Natural killer cell (primary cell): ENCODE data around the gene NUDT16L1. TPM values are rescaled to one million over a fixed set of nuclear protein-coding genes. Genes with fewer than 3 reads are reported as not detected.

Experiments
- ATAC-seq, 3 donors: fragments of 150-1000 bp in 2 of 3; fragments of 200-7000 bp in 1 of 3; cut with Tn5 transposase; 1 replicate in 1 of 3; 2 replicates in 2 of 3; pipeline ENCODE4 v1.10.0; 2021; ENCODE audit warnings: mild to moderate bottlenecking in 2 of 3, moderate library complexity in 2 of 3
- DNase-seq, 2 donors: peaks; one replicate each; pipeline versions ENCODE4 v3.0.0 to v3.0.0-alpha.2; 2013 to 2021; ENCODE audit warnings: mixed read lengths in 1 of 2
- H3K27ac ChIP-seq: one replicate; pipeline ENCODE4 v1.5.1; 2013; ENCODE audit warnings: mild to moderate bottlenecking, low read length
- H3K27me3 ChIP-seq: one replicate; pipeline ENCODE4 v1.6.1; 2013; ENCODE audit warnings: low read length; ENCODE audit not compliant: control insufficient read depth, insufficient read depth
- H3K36me3 ChIP-seq: one replicate; pipeline ENCODE4 v1.6.1; 2013; ENCODE audit warnings: low read length; ENCODE audit not compliant: control insufficient read depth, insufficient read depth
- H3K4me1 ChIP-seq: one replicate; pipeline ENCODE4 v1.6.1; 2013; ENCODE audit warnings: low read length; ENCODE audit not compliant: control insufficient read depth, insufficient read depth
- H3K4me3 ChIP-seq: one replicate; pipeline ENCODE4 v1.5.1; 2013; ENCODE audit warnings: low read length
- H3K9me3 ChIP-seq: one replicate; pipeline ENCODE4 v1.6.1; 2013; ENCODE audit warnings: low read length; ENCODE audit not compliant: control insufficient read depth, insufficient read depth
- H3K27ac Mint-ChIP-seq, 2 donors: one replicate each; pipeline ENCODE4 v1.8.0; 2022; ENCODE audit warnings: mild to moderate bottlenecking in 2 of 2, mixed read lengths in 2 of 2, moderate library complexity in 1 of 2
- H3K27me3 Mint-ChIP-seq, 2 donors: one replicate each; pipeline ENCODE4 v1.8.0; 2022; ENCODE audit warnings: low read depth in 2 of 2, mixed read lengths in 2 of 2
- H3K36me3 Mint-ChIP-seq: one replicate; pipeline ENCODE4 v1.8.0; 2022; ENCODE audit warnings: mixed read lengths
- H3K4me1 Mint-ChIP-seq, 2 donors: one replicate each; pipeline ENCODE4 v1.8.0; 2022; ENCODE audit warnings: mixed read lengths in 2 of 2
- H3K4me3 Mint-ChIP-seq: one replicate; pipeline ENCODE4 v1.8.0; 2022; ENCODE audit warnings: mild to moderate bottlenecking, moderate library complexity, mixed read lengths
- H3K9me3 Mint-ChIP-seq, 2 donors: one replicate each; pipeline ENCODE4 v1.8.0; 2022; ENCODE audit warnings: mixed read lengths in 2 of 2
- WGBS: methylation state at CpG from one replicate; pipeline ENCODE4 v1.1.7; 2013; ENCODE audit warnings: missing lambda C conversion rate; ENCODE audit not compliant: insufficient coverage; 5-methylcytosine and 5-hydroxymethylcytosine counted together
- intact Hi-C: fragments of 100-400 bp; cut with micrococcal nuclease; formaldehyde crosslinking; loops from one replicate; pipeline ENCODE4 v1.14.2; 2022
- total RNA-seq, 4 donors: library from RNA; stranded (reverse); fragments of 120-200 nt in 1 of 4; gene quantifications; one replicate each; pipeline versions ENCODE4 v1.2.3 to v1.2.4, GENCODE V29; 2013 to 2022
- TF ChIP-seq, protein P1 (sequence below): fragments of 200-600 bp; IDR thresholded peaks from one replicate; pipeline ENCODE4 v1.8.0; 2022; ENCODE audit warnings: antibody characterized with exemption

Gene NUDT16L1
- total RNA-seq, 3 donors from 2014 or later (not counting 1 experiment from before 2014, with no cell fraction given): 30.8 to 39.1 (median 35.0) TPM

DNA sequence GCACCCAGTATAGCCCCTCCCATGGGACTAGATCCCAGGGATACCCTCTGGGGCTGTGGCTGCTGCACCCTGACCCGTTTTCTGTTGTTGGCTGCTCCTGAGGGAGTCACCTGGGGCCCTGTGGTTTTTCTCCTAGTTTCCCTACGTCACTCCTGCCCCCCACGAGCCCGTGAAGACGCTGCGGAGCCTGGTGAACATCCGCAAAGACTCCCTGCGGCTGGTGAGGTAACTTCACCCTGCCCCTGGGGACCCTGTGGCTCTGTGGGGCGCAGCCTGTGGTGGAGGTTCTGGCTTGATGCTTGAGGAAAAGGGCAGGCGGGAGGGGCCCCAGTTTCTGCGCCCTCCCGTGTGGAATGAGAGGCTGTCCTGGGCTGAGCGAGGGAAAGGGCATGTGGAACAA, 41.5 kb upstream of the NUDT16L1 start:
- Histone ChIP-seq H3K36me3 (peaks cover 41% of the 10 kb centered on the region), H3K27ac (no peak overlapping the region), H3K27me3 (no peaks in the 10 kb centered on the region), H3K4me1 (peaks cover 13% of the 10 kb centered on the region), H3K4me3 (no peak overlapping the region), H3K9me3 (no peaks in the 10 kb centered on the region)
- H3K4me3 Mint-ChIP-seq: no peak overlapping the region
- 84% methylated on average over 13 of the region's 13 CpGs for WGBS
- no peaks in the 10 kb centered on the region for H3K36me3 Mint-ChIP-seq
- ATAC-seq (no peak), DNase-seq (no peak)
- no peak overlapping the region for H3K27ac Mint-ChIP-seq
- intact Hi-C loops: no loop called here
- TF ChIP-seq, protein P1, sequence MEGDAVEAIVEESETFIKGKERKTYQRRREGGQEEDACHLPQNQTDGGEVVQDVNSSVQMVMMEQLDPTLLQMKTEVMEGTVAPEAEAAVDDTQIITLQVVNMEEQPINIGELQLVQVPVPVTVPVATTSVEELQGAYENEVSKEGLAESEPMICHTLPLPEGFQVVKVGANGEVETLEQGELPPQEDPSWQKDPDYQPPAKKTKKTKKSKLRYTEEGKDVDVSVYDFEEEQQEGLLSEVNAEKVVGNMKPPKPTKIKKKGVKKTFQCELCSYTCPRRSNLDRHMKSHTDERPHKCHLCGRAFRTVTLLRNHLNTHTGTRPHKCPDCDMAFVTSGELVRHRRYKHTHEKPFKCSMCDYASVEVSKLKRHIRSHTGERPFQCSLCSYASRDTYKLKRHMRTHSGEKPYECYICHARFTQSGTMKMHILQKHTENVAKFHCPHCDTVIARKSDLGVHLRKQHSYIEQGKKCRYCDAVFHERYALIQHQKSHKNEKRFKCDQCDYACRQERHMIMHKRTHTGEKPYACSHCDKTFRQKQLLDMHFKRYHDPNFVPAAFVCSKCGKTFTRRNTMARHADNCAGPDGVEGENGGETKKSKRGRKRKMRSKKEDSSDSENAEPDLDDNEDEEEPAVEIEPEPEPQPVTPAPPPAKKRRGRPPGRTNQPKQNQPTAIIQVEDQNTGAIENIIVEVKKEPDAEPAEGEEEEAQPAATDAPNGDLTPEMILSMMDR: no peak
- no peaks in the 10 kb centered on the region for H3K9me3 Mint-ChIP-seq
- peaks cover 20 to 32% of the 10 kb centered on the region in 2 donors for H3K4me1 Mint-ChIP-seq
- no peaks in the 10 kb centered on the region for H3K27me3 Mint-ChIP-seq

DNA sequence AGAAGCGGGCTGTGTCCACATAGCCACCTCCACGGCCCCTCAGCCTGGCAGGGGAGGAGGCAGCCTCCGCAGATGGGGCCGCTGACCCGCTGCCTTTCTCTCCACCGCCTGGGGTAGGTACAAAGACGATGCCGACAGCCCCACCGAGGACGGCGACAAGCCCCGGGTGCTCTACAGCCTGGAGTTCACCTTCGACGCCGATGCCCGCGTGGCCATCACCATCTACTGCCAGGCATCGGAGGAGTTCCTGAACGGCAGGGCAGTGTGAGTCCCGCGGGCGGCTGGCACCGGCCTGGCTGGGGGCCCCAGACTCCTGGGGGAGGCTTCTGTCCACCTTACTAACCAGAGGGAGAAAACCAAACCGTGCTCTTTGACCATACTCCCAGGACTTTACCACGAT, 40.8 kb upstream of the NUDT16L1 start:
- Mint-ChIP-seq H3K36me3 (no peaks in the 10 kb centered on the region), H3K4me3 (no peak overlapping the region), H3K27ac (no peak overlapping the region), H3K27me3 (no peaks in the 10 kb centered on the region), H3K4me1 (peaks cover 18 to 26% of the 10 kb centered on the region in 2 donors), H3K9me3 (no peaks in the 10 kb centered on the region)
- WGBS: 98% methylated on average over 25 of the region's 25 CpGs
- TF ChIP-seq, protein P1: no peak
- peaks cover 9% of the 10 kb centered on the region for H3K4me1 ChIP-seq
- H3K4me3 ChIP-seq: no peak overlapping the region
- no peak for DNase-seq
- peaks cover 47% of the 10 kb centered on the region for H3K36me3 ChIP-seq
- H3K9me3 ChIP-seq: no peaks in the 10 kb centered on the region
- no peak for ATAC-seq
- intact Hi-C loops: no loop called here
- H3K27ac ChIP-seq: no peak overlapping the region
- H3K27me3 ChIP-seq: no peaks in the 10 kb centered on the region

DNA sequence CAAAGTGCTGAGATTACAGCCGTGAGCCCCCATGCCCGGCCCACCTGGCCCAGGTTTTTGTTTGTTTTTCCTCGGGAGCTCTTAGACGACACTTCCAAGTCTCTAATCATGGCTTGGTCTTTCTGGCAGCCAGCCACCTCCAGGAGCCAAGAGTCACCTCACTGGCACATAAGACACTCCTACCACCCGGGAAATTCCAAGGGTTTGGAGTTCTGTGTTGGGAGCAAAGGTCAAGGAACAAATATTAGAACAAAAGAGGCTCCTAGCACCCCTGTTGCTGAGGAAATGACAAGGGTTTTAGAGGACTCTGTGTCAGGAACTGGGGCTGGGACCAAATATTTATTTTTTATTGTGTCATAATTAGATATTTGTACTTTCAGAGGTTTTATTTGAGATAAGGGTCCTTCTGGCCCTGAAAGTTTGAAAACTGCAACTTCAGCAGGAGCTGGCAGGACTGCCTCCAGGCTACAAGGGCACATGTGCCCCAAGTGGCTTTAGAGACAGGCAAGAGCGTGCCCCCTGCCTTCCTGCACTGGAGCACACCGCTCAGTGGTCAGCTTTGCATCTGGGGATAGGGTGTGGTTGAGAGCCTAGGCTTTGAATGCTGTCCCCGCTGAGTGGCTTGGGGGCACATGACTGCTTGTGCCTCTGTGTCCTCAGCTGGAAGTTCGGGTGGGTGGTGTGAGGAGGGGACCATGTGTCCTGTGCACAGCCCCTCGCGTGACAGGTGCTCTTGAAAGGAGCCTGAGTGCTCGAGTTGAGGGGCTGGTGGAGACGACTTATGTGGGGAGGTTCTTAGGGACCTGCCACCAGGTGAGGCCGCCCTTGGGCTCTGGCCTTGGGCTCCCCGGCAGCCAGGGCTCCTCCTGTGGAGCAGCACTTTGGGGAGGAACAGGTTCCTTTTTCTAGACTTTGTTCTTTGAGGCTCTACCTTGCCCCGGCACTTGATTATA, 39.1 kb upstream of the NUDT16L1 start:
- Mint-ChIP-seq H3K9me3 (no peaks in the 10 kb centered on the region), H3K4me3 (no peak overlapping the region), H3K36me3 (no peaks in the 10 kb centered on the region), H3K27me3 (no peaks in the 10 kb centered on the region), H3K27ac (no peak overlapping the region), H3K4me1 (peaks cover 10 to 17% of the 10 kb centered on the region in 2 donors)
- Histone ChIP-seq H3K9me3 (no peaks in the 10 kb centered on the region), H3K4me1 (peaks cover 12% of the 10 kb centered on the region), H3K4me3 (no peak overlapping the region), H3K27ac (no peak overlapping the region), H3K27me3 (no peaks in the 10 kb centered on the region), H3K36me3 (peaks cover 54% of the 10 kb centered on the region)
- 97% methylated on average over 16 of the region's 16 CpGs for WGBS
- intact Hi-C loops: no loop called here
- ATAC-seq: no peak
- no peak for DNase-seq
- TF ChIP-seq, protein P1: no peak
